ENCODE data around the gene NFE2L2.
A peak's percentile ranks its signal among the peaks of the same experiment; 100 is the strongest.
"Not testable (repeated sequence)": the region's sequence is repeated elsewhere in the genome, so short reads cannot be mapped to it uniquely, and the experiment has no call there.

NFE2L2 gene

GRCh38 chr2:177188482-177189469, 75.8 kb downstream of the NFE2L2 start:
- no peak for DNase-seq

- DNase-seq, result peak; percentile 83
Observed at GRCh38 chr2:177187631-177188312, 76.8 kb downstream of the NFE2L2 start.

- DNase-seq, result not testable (repeated sequence)
Observed at GRCh38 chr2:177186038-177186437, 78.5 kb downstream of the NFE2L2 start.

GRCh38 chr2:177184606-177185005, 79.9 kb downstream of the NFE2L2 start:
- DNase-seq, result no peak

GRCh38 chr2:177183860-177184259, 80.7 kb downstream of the NFE2L2 start:
- DNase-seq, result no peak

All from fibroblast of skin of scalp (primary cell).